Astrocyte of the cerebellum (primary cell): ENCODE results near the gene IDH3G.

ENCODE experiments used
- DNase-seq: peaks from one replicate; pipeline ENCODE4 v3.0.0-alpha.2; 2011; ENCODE audit warnings: low read depth
- H3K4me3 ChIP-seq: 2 replicates; pipeline ENCODE4 v1.5.1; 2011; ENCODE audit warnings: mild to moderate bottlenecking, low read depth, low read length, moderate library complexity
- in situ Hi-C: cut with HindIII; loops from 2 replicates; pipeline ENCODE4 v1.10.0; 2017; ENCODE audit warnings: low sequenced_read_pairs
- TF ChIP-seq, protein P1 (sequence below): IDR thresholded peaks from 2 replicates; pipeline ENCODE4 v1.5.1; 2012; ENCODE audit warnings: low read length, low read depth, moderate library complexity, mild to moderate bottlenecking; ENCODE audit errors: missing control alignments

Gene IDH3G

DNA sequence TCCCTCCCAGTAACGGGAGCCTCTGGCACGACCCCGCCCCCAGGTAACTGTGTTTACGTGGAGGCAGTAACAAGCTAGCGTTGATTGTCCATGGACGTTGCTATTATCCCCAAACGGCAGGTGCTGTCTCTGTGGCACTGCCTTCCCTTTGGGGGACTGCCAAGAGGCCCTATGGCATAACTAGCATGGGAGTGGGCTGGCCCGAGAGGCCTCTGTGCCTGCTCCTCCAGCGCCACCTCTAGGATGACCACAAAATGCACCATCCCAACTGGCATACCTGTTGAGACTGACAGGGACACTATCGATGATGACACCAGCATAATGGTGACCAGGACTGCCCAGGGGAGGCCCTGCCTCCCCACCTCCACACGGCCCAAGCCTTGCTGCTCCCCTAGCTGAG lies 11.9 kb downstream of the IDH3G start:
- DNase-seq = no peak
- H3K4me3 ChIP-seq = no peak overlapping the region
- TF ChIP-seq, protein P1, sequence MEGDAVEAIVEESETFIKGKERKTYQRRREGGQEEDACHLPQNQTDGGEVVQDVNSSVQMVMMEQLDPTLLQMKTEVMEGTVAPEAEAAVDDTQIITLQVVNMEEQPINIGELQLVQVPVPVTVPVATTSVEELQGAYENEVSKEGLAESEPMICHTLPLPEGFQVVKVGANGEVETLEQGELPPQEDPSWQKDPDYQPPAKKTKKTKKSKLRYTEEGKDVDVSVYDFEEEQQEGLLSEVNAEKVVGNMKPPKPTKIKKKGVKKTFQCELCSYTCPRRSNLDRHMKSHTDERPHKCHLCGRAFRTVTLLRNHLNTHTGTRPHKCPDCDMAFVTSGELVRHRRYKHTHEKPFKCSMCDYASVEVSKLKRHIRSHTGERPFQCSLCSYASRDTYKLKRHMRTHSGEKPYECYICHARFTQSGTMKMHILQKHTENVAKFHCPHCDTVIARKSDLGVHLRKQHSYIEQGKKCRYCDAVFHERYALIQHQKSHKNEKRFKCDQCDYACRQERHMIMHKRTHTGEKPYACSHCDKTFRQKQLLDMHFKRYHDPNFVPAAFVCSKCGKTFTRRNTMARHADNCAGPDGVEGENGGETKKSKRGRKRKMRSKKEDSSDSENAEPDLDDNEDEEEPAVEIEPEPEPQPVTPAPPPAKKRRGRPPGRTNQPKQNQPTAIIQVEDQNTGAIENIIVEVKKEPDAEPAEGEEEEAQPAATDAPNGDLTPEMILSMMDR = no peak
- in situ Hi-C loops = no loop called here

DNA sequence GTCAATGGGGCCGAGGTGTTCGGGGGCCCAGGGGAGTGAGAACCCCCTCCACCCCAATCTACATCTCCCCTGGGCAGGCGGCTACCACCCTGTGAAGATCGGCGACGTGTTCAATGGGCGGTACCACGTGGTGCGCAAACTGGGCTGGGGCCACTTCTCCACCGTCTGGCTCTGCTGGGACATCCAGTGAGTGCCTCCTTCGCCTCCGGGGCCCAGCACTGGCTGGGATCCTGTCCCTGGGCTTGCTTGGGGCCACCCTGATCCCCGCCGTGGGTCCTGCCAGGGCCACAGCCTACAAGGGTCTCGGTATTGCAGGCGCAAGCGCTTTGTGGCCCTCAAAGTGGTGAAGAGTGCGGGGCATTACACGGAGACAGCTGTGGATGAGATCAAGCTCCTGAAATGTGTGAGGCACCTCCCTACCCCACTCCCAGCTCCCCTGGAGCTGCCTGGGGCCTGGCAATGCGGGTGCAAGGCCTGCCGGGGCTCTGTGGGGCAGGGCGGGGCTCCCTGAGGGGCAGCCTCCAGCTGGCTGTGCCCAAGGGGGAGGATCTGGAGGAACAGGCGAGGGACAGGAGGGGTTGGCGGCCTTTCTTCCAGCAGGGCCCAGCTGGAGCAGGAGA lies 12.6 kb downstream of the IDH3G start:
- TF ChIP-seq, protein P1 = no peak
- in situ Hi-C loops = no loop called here
- H3K4me3 ChIP-seq = no peak overlapping the region
- no peak for DNase-seq

DNA sequence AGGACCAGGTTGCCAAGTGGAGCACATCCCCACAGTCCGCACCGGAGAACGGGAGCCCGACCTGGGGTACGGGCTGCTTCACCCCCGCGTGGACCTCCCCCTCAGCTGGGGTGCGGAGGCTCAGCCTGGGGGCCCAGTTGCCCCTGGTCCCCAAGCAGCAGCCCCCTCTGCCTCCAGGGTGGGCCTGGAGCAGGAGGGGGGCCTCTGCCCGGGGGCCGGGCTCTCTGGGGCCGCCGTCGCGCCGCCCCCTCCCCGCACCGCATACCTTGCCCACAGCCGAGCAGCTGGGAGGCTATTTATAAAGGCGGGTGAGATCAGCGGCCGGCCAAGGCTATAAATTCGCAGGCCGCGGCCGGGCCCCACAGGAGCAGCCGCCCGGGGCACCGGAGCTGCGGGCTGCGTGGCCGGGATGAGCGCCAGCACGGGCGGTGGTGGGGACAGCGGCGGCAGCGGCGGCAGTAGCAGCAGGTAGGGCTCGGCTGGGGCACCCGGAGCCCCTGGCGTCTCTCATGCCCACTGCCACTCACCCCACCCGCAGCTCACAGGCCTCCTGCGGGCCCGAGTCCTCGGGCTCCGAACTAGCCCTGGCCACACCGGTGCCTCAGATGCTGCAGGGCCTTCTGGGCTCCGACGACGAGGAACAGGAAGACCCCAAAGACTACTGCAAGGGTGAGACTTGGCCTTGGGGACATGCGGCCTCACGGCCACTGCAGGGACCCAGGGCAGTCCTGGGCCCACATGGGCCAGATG lies 13.3 kb downstream of the IDH3G start, which contains the start of gene SRPK3:
TSS of gene SRPK3 (plus strand) at position 364 of the 750 bp plus-strand sequence. CDS start at position 410, 46 bp downstream.
- no peak for DNase-seq

DNA sequence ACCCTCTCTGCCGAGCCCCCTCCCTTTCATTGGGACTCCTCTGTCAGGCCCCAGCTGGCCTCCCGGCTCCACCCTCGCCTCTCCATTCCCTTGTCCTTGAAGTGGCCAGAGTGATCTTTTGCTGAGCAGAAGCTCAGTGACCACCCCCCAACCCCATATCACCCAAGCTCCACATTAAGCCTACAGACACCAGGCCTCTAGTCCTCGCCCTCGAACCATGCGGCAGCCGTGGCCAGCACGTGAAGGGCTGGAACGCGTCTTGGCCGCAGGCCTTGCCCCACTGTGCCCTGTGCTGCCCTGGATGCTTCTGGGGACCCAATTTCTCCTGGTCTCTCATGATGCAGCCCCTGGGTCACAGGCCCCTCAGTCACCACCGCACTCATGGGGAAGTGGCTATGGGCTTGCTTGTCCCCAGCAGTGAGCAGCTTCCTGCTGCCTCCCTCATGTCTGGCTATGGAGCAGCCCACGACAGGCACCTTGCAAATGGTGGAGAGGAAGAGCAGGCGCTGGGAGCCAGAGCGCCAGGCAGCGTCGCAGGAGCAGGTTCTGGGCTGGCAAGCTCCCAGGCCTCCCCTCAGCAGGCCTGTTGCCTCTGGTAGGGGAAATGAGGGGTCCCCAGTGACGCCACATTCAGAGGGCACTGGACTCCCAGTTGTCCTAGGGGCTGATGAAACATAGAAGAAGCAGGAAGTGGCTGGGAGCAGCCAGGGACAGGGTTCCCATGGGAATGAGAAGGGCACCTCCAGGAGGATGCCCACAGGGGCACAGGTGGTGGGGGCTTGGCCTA lies 14.1 kb downstream of the IDH3G start:
- DNase-seq = no peak
- TF ChIP-seq, protein P1 = no peak

More for the DNA sequence above, 13.3 kb downstream of the IDH3G start, which contains the start of gene SRPK3:
- TF ChIP-seq, protein P1 = no peak
- H3K4me3 ChIP-seq = no peak within 1 kb of the TSS
- in situ Hi-C loops = no loop called here

DNA sequence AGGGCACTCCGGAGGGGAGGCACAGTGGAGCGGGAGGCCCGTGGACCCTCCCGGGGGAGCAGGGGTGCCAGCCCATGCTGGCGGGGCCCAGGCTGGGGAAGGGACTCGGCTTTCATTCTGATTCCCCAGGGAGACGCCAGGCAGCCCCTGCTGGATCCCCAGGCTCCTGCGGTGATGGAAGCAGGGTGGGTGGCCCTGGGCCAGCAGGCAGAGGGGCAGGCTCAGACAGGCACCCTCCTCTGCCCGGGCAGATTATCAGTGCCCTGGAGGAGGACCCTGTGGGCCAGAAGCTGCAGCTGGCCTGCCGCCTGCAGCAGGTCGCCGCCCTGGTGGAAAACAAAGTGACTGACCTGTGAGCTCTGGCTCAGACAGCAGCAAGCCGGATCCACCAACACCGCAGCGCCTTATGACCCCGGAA lies 15.5 kb downstream of the IDH3G start:
- in situ Hi-C loops = no loop called here
- no peak overlapping the region for H3K4me3 ChIP-seq
- TF ChIP-seq, protein P1 = no peak
- no peak for DNase-seq

More for the DNA sequence above, 14.1 kb downstream of the IDH3G start:
- in situ Hi-C loops = no loop called here
- no peak overlapping the region for H3K4me3 ChIP-seq

DNA sequence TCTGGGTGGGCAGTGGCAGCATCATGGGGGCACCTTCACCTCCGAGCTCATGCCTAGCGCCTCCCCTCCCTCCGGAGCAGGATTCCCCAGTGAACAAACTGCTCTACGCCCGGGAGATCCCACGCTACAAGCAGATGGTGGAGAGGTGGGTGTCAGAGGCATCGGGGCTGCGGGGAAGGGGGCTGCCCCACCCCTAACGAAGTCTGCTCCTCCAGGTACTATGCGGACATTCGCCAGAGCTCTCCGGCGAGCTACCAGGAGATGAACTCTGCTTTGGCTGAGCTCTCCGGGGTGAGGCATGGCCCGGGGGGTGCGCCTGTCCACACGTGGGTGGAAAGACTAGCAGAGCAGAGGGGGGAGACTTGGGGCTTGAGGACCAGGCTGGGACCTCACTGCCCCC lies 16.0 kb downstream of the IDH3G start:
- H3K4me3 ChIP-seq = no peak overlapping the region
- DNase-seq = no peak
- in situ Hi-C loops = no loop called here
- TF ChIP-seq, protein P1 = no peak
